WTC11 (cell line): ENCODE measurements around the gene CETP. TPM values are rescaled to one million over a fixed set of nuclear protein-coding genes. Genes with fewer than 3 reads are reported as not detected.

Experiments used
- ATAC-seq: fragments of 200-7000 bp; cut with Tn5 transposase; 2 replicates; pipeline ENCODE4 v1.10.0; 2021; ENCODE audit warnings: mild to moderate bottlenecking, moderate library complexity
- CTCF ChIA-PET: fragments of 300-600 bp; sonication (Branson Sonifier 250); formaldehyde crosslinking; loops from one replicate; lab custom pipeline; 2021; ENCODE audit warnings: antibody characterized with exemption; lab: Charles Lee
- POLR2A ChIA-PET: fragments of 350-600 bp; sonication (Branson Sonifier 250); formaldehyde crosslinking; loops from one replicate; lab custom pipeline; 2021; ENCODE audit warnings: antibody characterized with exemption; lab: Charles Lee
- DNase-seq: peaks from one replicate; pipeline ENCODE4 v3.0.0; 2021; ENCODE audit warnings: low spot score
- H3K27ac Mint-ChIP-seq: 2 replicates; pipeline ENCODE4 v1.8.0; 2021; ENCODE audit warnings: mixed read lengths
- H3K27me3 Mint-ChIP-seq: 2 replicates; pipeline ENCODE4 v1.8.0; 2021; ENCODE audit warnings: low read depth, mild to moderate bottlenecking, moderate library complexity, mixed read lengths
- H3K36me3 Mint-ChIP-seq: 2 replicates; pipeline ENCODE4 v1.8.0; 2021; ENCODE audit warnings: mixed read lengths
- H3K4me1 Mint-ChIP-seq: 2 replicates; pipeline ENCODE4 v1.8.0; 2022; ENCODE audit warnings: mixed read lengths
- H3K4me3 Mint-ChIP-seq: 2 replicates; pipeline ENCODE4 v1.8.0; 2021; ENCODE audit warnings: mild to moderate bottlenecking, moderate library complexity, mixed read lengths
- H3K9me3 Mint-ChIP-seq: 2 replicates; pipeline ENCODE4 v1.8.0; 2021; ENCODE audit warnings: mixed read lengths
- E2F4 ChIP-seq: sonication (generic); formaldehyde crosslinking; IDR thresholded peaks from 2 replicates; pipeline ENCODE4 v1.8.1; 2022; ENCODE audit warnings: low read depth, mild to moderate bottlenecking, moderate library complexity, missing genetic modification reagents, borderline replicate concordance
- ETV6 ChIP-seq: sonication (generic); formaldehyde crosslinking; IDR thresholded peaks from 2 replicates; pipeline ENCODE4 v1.8.1; 2022; ENCODE audit warnings: mild to moderate bottlenecking, missing genetic modification reagents
- FOXJ3 ChIP-seq: sonication (generic); formaldehyde crosslinking; IDR thresholded peaks from 2 replicates; pipeline ENCODE4 v1.9.0; 2021; ENCODE audit warnings: missing genetic modification reagents, mild to moderate bottlenecking, borderline replicate concordance
- FOXP4 ChIP-seq: sonication (generic); formaldehyde crosslinking; IDR thresholded peaks from 2 replicates; pipeline ENCODE4 v1.8.0; 2022; ENCODE audit warnings: mild to moderate bottlenecking, missing genetic modification reagents
- HMGA2 ChIP-seq: fragments of 250-450 bp; sonication (Bioruptor Pico); IDR thresholded peaks from 2 replicates; pipeline ENCODE4 v1.4.0; 2021; ENCODE audit warnings: mild to moderate bottlenecking, moderate library complexity
- TP53 ChIP-seq: sonication (generic); formaldehyde crosslinking; IDR thresholded peaks from 2 replicates; pipeline ENCODE4 v1.8.1; 2023; ENCODE audit warnings: mild to moderate bottlenecking, missing genetic modification reagents
- USF1 ChIP-seq: sonication (generic); formaldehyde crosslinking; IDR thresholded peaks from 2 replicates; pipeline ENCODE4 v1.8.0; 2022; ENCODE audit warnings: mild to moderate bottlenecking, missing genetic modification reagents
- USF2 ChIP-seq: sonication (generic); formaldehyde crosslinking; IDR thresholded peaks from 2 replicates; pipeline ENCODE4 v1.8.1; 2023; ENCODE audit warnings: mild to moderate bottlenecking, missing genetic modification reagents, moderate library complexity
- ZNF281 ChIP-seq: sonication (generic); formaldehyde crosslinking; IDR thresholded peaks from 2 replicates; pipeline ENCODE4 v1.8.0; 2023; ENCODE audit warnings: mild to moderate bottlenecking, missing genetic modification reagents
- ZNF396 ChIP-seq: fragments of 250-450 bp; sonication (Bioruptor Pico); IDR thresholded peaks from 2 replicates; pipeline ENCODE4 v1.8.0; 2021; ENCODE audit warnings: mild to moderate bottlenecking, moderate library complexity, borderline replicate concordance
- total RNA-seq: library from RNA; stranded (reverse); gene quantifications from 3 replicates; pipeline ENCODE4 v1.2.3, GENCODE V29; 2021

CETP gene
- total RNA-seq, 1 experiment from 2014 or later, result not detected

GRCh38 chr16:56983211-56983751, 21.5 kb downstream of the CETP start (continued):
- TF ChIP-seq ZNF281, result no peak
- TF ChIP-seq HMGA2, result no peak

- POLR2A ChIA-PET, result no interaction called here
- Mint-ChIP-seq H3K27ac (no peak overlapping the region), H3K36me3 (no peaks in the 10 kb centered on the region), H3K27me3 (peaks cover 25% of the 10 kb centered on the region), H3K4me1 (peaks cover 21% of the 10 kb centered on the region), H3K4me3 (no peak overlapping the region), H3K9me3 (no peaks in the 10 kb centered on the region)
- CTCF ChIA-PET, result interaction anchor here (1.9 kb wide), 1 partner anchor 61 kb away, joined by 6 read pairs; no protein-coding TSS in a partner anchor
- no peak for TF ChIP-seq E2F4 (CRISPR knock-in tag)
- no peak for TF ChIP-seq ZNF396 (CRISPR knock-in tag)
- no peak for TF ChIP-seq TP53
- no peak for DNase-seq
- no peak for ATAC-seq
Measured at GRCh38 chr16:56984639-56985038, 22.9 kb downstream of the CETP start.

- H3K9me3 Mint-ChIP-seq, result no peaks in the 10 kb centered on the region
Measured at GRCh38 chr16:56985288-56985961, 23.7 kb downstream of the CETP start.

More at GRCh38 chr16:56985288-56985961, 23.7 kb downstream of the CETP start:
- POLR2A ChIA-PET, result no interaction called here
- CTCF ChIA-PET, result interaction anchor here (1.9 kb wide), 1 partner anchor 60 kb away, joined by 6 read pairs; no protein-coding TSS in a partner anchor
- ATAC-seq (no peak), DNase-seq (no peak)
- Mint-ChIP-seq H3K27ac (no peak overlapping the region), H3K36me3 (no peaks in the 10 kb centered on the region), H3K4me3 (no peak overlapping the region), H3K4me1 (peaks cover 28% of the 10 kb centered on the region), H3K27me3 (peaks cover 33% of the 10 kb centered on the region)
- TF ChIP-seq TP53 (no peak), ETV6 (CRISPR knock-in tag) (no peak), FOXP4 (CRISPR knock-in tag) (no peak), USF1 (CRISPR knock-in tag) (no peak), USF2 (no peak), FOXJ3 (CRISPR knock-in tag) (no peak)
